A549 (cell line): Measurements from ENCODE around the gene OPN5. TPM values are rescaled to one million over a fixed set of nuclear protein-coding genes. Genes with fewer than 3 reads are reported as not detected.

Source experiments
- ATAC-seq, 2 experiments: fragments of 200-7000 bp in 1 of 2; fragments of >200 bp in 1 of 2; cut with Nextera tagmentation in 1 of 2; cut with Tn5 transposase in 1 of 2; 3 replicates each; pipeline versions ENCODE4 v1.8.0 to v1.9.1; 2018 to 2020; ENCODE audit warnings: mild to moderate bottlenecking in 1 of 2, moderate library complexity in 1 of 2
- CTCF ChIA-PET: fragments of 300-600 bp; sonication (Branson Sonifier 250); formaldehyde crosslinking; extraction: SDS; loops from one replicate; lab custom pipeline; 2021; ENCODE audit warnings: antibody characterized with exemption, inconsistent platforms; lab: Yijun Ruan, JAX
- POLR2A ChIA-PET: fragments of 350-600 bp; formaldehyde crosslinking; extraction: SDS; loops from one replicate; lab custom pipeline; 2021; ENCODE audit warnings: antibody characterized with exemption, inconsistent platforms; lab: Yijun Ruan, JAX
- DNase-seq, 2 experiments: peaks; one replicate each; pipeline versions ENCODE4 v3.0.0 to v3.0.0-alpha.2; 2011 to 2016; ENCODE audit warnings: low read depth in 1 of 2, low spot score in 1 of 2
- FAIRE-seq: peaks from 2 replicates; lab custom pipeline; 2011; peaks lifted over from hg19 to GRCh38; lab: Jason Lieb, UNC
- H3K27ac ChIP-seq, 2 experiments: fragments of >200 bp; sonication (Bioruptor Twin); formaldehyde crosslinking; 3 replicates each; pipeline ENCODE4 v1.5.1; 2016 to 2017
- H3K4me1 ChIP-seq: fragments of >200 bp; sonication (Bioruptor Twin); formaldehyde crosslinking; 3 replicates; pipeline ENCODE4 v1.6.1; 2016
- H3K4me2 ChIP-seq: fragments of >200 bp; sonication (Bioruptor Twin); formaldehyde crosslinking; 3 replicates; pipeline ENCODE4 v1.6.1; 2016
- H3K4me3 ChIP-seq: fragments of >200 bp; sonication (Bioruptor Twin); formaldehyde crosslinking; 3 replicates; pipeline ENCODE4 v1.5.1; 2016
- H3K9me3 ChIP-seq: fragments of >200 bp; sonication (Bioruptor Twin); formaldehyde crosslinking; 3 replicates; pipeline ENCODE4 v1.6.1; 2016
- CHD4 ChIP-seq: fragments of 200-600 bp; sonication (generic); IDR thresholded peaks from 2 replicates; pipeline ENCODE4 v1.6.1; 2016; ENCODE audit warnings: antibody characterized with exemption, mild to moderate bottlenecking, borderline replicate concordance
- FOSL2 ChIP-seq, 2 experiments: fragments of 450-650 bp in 1 of 2; fragments of >200 bp in 1 of 2; sonication (Bioruptor Twin) in 1 of 2; formaldehyde crosslinking; IDR thresholded peaks; 2 replicates each; pipeline versions ENCODE4 v1.5.0 to v1.6.1; 2016 to 2020; ENCODE audit warnings: mild to moderate bottlenecking in 1 of 2, moderate library complexity in 1 of 2
- FOXS1 ChIP-seq: fragments of 250-450 bp; sonication (Bioruptor Pico); IDR thresholded peaks from 2 replicates; pipeline ENCODE4 v1.5.0; 2020; ENCODE audit warnings: mild to moderate bottlenecking, moderate library complexity
- GATA3 ChIP-seq: IDR thresholded peaks from 2 replicates; pipeline ENCODE4 v1.6.1; 2012; ENCODE audit warnings: borderline replicate concordance
- HDAC2 ChIP-seq: fragments of 200-600 bp; sonication (generic); IDR thresholded peaks from 2 replicates; pipeline ENCODE4 v1.6.1; 2016
- JUN ChIP-seq, 2 experiments: fragments of >200 bp; sonication (Bioruptor Twin); formaldehyde crosslinking; IDR thresholded peaks; 2 replicates in 1 of 2; 3 replicates in 1 of 2; pipeline ENCODE4 v1.6.1; 2016 to 2017
- KDM5A ChIP-seq: fragments of 200-600 bp; sonication (generic); IDR thresholded peaks from 2 replicates; pipeline ENCODE4 v1.6.1; 2016; ENCODE audit warnings: antibody characterized with exemption, mild to moderate bottlenecking
- MAFK ChIP-seq: fragments of 450-650 bp; IDR thresholded peaks from 2 replicates; pipeline ENCODE4 v1.6.1; 2014; ENCODE audit not compliant: partially characterized antibody
- MAZ ChIP-seq: fragments of 150-350 bp; IDR thresholded peaks from 2 replicates; pipeline ENCODE4 v1.6.1; 2014; ENCODE audit warnings: antibody characterized with exemption, low read depth, low read length, borderline replicate concordance
- MYC ChIP-seq: IDR thresholded peaks from 2 replicates; pipeline ENCODE4 v1.6.1; 2012; ENCODE audit warnings: mild to moderate bottlenecking, inconsistent platforms, low read length, improper control_type of control experiment, borderline replicate concordance
- PHF8 ChIP-seq: fragments of 200-600 bp; sonication (generic); IDR thresholded peaks from 2 replicates; pipeline ENCODE4 v1.6.1; 2016; ENCODE audit warnings: low read depth, mild to moderate bottlenecking, antibody characterized with exemption, moderate library complexity, borderline replicate concordance
- RARB ChIP-seq: fragments of 250-450 bp; sonication (Bioruptor Pico); IDR thresholded peaks from 2 replicates; pipeline ENCODE4 v1.8.0; 2021; ENCODE audit warnings: mild to moderate bottlenecking, moderate library complexity
- RNF2 ChIP-seq: fragments of 200-600 bp; sonication (generic); IDR thresholded peaks from 2 replicates; pipeline ENCODE4 v1.6.1; 2016; ENCODE audit warnings: low read depth, mild to moderate bottlenecking, antibody characterized with exemption, moderate library complexity, borderline replicate concordance
- ZFP36 ChIP-seq: fragments of 450-650 bp; IDR thresholded peaks from 2 replicates; pipeline ENCODE4 v1.6.1; 2014; ENCODE audit warnings: borderline replicate concordance; ENCODE audit not compliant: partially characterized antibody
- WGBS: methylation state at CpG from one replicate; pipeline ENCODE4 v1.1.6; 2017; ENCODE audit errors: missing lambda C conversion rate; 5-methylcytosine and 5-hydroxymethylcytosine counted together
- polyA plus RNA-seq, 4 experiments: library from polyadenylated mRNA; depleted of rRNA in 3 of 4; stranded (reverse); fragments of >200 nt; fragmentation: RNase III in 1 of 4; extraction: RNeasy Plus Mini Kit Qiagen cat#74134 plus additional on column Dnase treatment in 1 of 4; gene quantifications; 2 replicates in 3 of 4; 3 replicates in 1 of 4; pipeline ENCODE4 v1.2.3, GENCODE V29; 2011 to 2017

Gene OPN5
- polyA plus RNA-seq, 2 of the 4 experiments (the other 2 are of a cell fraction) = not detected

DNA sequence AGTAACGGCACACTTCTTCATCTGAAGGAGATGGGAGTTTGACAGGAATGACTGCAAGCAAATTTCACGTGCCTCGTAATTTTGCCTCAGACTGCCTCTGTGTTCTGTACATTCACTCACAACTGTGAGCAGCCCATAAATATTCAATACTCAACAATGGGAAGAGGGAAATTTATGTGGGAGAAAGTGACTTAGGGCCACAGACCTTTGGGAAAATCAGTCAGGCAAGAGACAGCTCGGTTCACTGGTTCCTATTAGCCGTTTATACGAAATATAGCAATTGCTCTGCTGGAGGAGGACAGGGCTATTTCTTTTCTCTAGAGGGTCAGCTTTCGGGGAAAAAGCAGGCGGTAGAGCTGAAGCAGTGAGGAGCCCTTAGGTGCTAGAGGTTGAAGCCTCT is 28.0 kb downstream of the OPN5 start:
- Histone ChIP-seq H3K27ac (no peak overlapping the region), H3K9me3 (no peaks in the 10 kb centered on the region), H3K4me2 (no peak overlapping the region), H3K4me1 (no peaks in the 10 kb centered on the region)
- ATAC-seq (no peak), DNase-seq (no peak)
- WGBS = 61% methylated on average over 8 of the region's 8 CpGs
- ChIA-PET POLR2A (no interaction called here), CTCF (no interaction called here)
- no peak for TF ChIP-seq FOSL2 (IDR thresholded peaks at IDR 0.05)
- no peak for TF ChIP-seq FOSL2 (CRISPR knock-in tag; IDR thresholded peaks at IDR 0.05)
- TF ChIP-seq, all 56 proteins: peak for 0
- FAIRE-seq = no peak
- H3K4me3 ChIP-seq = no peak overlapping the region

- ATAC-seq (0 out of 6 replicates have a peak, but pooled peaks of 1 of the 2 experiments have one; percentile 26), DNase-seq (peak in 1 of 2 experiments; percentile 2), FAIRE-seq (no peak)
- Histone ChIP-seq H3K9me3 (no peaks in the 10 kb centered on the region), H3K4me2 (no peak overlapping the region), H3K27ac (no peak overlapping the region), H3K4me3 (no peak overlapping the region), H3K4me1 (no peaks in the 10 kb centered on the region)
- ChIA-PET POLR2A (no interaction called here), CTCF (no interaction called here)
- TF ChIP-seq MAZ (no peak), MYC (no peak), CHD4 (no peak), RNF2 (no peak), JUN (IDR thresholded peaks at IDR 0.05) (no peak), PHF8 (no peak), RARB (CRISPR knock-in tag) (no peak)
- 24% methylated on average over 3 of the region's 3 CpGs for WGBS
Measured at GRCh38 chr6:47810885-47811284, 29.1 kb downstream of the OPN5 start.

DNA sequence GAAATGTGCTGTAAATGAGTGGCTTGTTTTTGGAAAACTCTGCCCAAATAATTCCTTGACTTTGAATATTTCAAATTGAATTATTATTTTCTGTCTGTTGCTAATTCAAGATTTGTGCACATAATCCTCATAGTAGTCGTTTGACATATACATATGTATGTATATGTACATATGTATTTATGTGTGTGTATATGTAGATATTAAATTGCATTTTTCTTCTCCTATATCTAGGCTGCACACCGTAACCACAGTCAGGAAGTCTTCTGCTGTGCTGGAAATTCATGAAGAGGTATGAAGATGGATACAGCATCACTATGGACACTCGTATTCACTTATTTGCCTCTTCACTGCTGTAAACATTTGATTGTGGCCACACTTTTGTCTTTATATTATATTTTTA is 29.6 kb downstream of the OPN5 start:
- Histone ChIP-seq H3K4me3 (no peak overlapping the region), H3K27ac (no peak overlapping the region), H3K9me3 (no peaks in the 10 kb centered on the region), H3K4me1 (no peaks in the 10 kb centered on the region)
- ATAC-seq (no peak), DNase-seq (no peak)
- POLR2A ChIA-PET = no interaction called here
- 35% methylated on average over 3 of the region's 3 CpGs for whole genome bisulfite sequencing
- CTCF ChIA-PET = no interaction called here
- TF ChIP-seq HDAC2 = no peak
- TF ChIP-seq, all 56 proteins: peak for 0
- H3K4me2 ChIP-seq = no peak overlapping the region
- no peak for FAIRE-seq

DNA sequence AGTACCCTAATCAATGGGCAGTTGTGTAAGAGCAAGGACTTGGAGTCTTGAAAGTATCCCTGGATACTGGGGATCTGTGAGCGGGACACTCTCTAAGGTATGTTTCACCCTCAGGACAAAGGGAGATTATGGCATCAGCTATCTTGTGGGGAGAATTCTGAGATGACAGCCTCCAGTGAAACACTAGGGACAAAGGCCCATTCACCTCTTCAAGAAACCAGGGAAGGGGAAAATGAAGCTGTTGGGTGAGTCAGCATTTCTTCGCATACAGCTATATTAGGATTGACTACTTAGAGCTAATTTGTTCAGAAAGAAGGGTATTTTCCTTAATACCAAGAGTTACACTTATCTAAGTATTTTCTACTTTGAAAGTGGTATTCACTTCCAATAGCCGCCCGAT is 35.9 kb downstream of the OPN5 start:
- no peak for ATAC-seq
- Histone ChIP-seq H3K4me3 (no peak overlapping the region), H3K4me2 (no peak overlapping the region), H3K9me3 (no peaks in the 10 kb centered on the region), H3K4me1 (no peaks in the 10 kb centered on the region), H3K27ac (no peak overlapping the region)
- ChIA-PET POLR2A (no interaction called here), CTCF (interaction anchor here (1.5 kb wide), 1 partner anchor 37 kb away, joined by 5 read pairs; no protein-coding TSS in a partner anchor)
- no peak for FAIRE-seq
- DNase-seq = no peak
- 88% methylated on average over 4 of the region's 4 CpGs for WGBS
- TF ChIP-seq FOXS1 (CRISPR knock-in tag) (no peak), MAFK (peak; percentile 43)

GRCh38 chr6:47819461-47819860 is 37.6 kb downstream of the OPN5 start:
- CTCF ChIA-PET = no interaction called here
- DNase-seq (no peak), ATAC-seq (no peak), FAIRE-seq (no peak)
- TF ChIP-seq GATA3 (no peak), ZFP36 (no peak), CHD4 (no peak), KDM5A (no peak)
- Histone ChIP-seq H3K4me2 (no peak overlapping the region), H3K4me1 (no peaks in the 10 kb centered on the region), H3K9me3 (no peaks in the 10 kb centered on the region), H3K4me3 (no peak overlapping the region), H3K27ac (no peak overlapping the region)
- POLR2A ChIA-PET = no interaction called here
- WGBS = 45% methylated on average over 3 of the region's 3 CpGs
